Ectodermal cell (in vitro differentiated cells): ENCODE results near the gene ZNF613.
A peak's percentile ranks its signal among the peaks of the same experiment; 100 is the strongest.
"Not testable (repeated sequence)": the region's sequence is repeated elsewhere in the genome, so short reads cannot be mapped to it uniquely, and the experiment has no call there.

ENCODE experiments used
- H3K27ac ChIP-seq: 2 replicates; pipeline ENCODE4 v1.7.0; 2013; ENCODE audit warnings: mild to moderate bottlenecking, low read depth, low read length; ENCODE audit not compliant: insufficient read depth, poor library complexity, severe bottlenecking
- H3K27me3 ChIP-seq: 2 replicates; pipeline ENCODE4 v1.7.0; 2013; ENCODE audit warnings: mild to moderate bottlenecking, low read length; ENCODE audit not compliant: insufficient read depth, control insufficient read depth, poor library complexity, severe bottlenecking
- H3K36me3 ChIP-seq: one replicate; pipeline ENCODE4 v1.7.0; 2013; ENCODE audit warnings: low read length; ENCODE audit not compliant: control insufficient read depth, insufficient read depth
- H3K4me1 ChIP-seq: one replicate; pipeline ENCODE4 v1.7.0; 2013; ENCODE audit warnings: low read length; ENCODE audit not compliant: control insufficient read depth, insufficient read depth
- H3K4me3 ChIP-seq: 2 replicates; pipeline ENCODE4 v1.7.0; 2013; ENCODE audit warnings: low read depth, low read length, control low read depth; ENCODE audit not compliant: insufficient read depth
- H3K9me3 ChIP-seq: 2 replicates; pipeline ENCODE4 v1.7.0; 2013; ENCODE audit warnings: mild to moderate bottlenecking, low read length, moderate library complexity; ENCODE audit not compliant: control insufficient read depth
- WGBS, 2 experiments: methylation state at CpG; one replicate each; pipeline ENCODE4 v1.1.7; 2013; ENCODE audit warnings: missing lambda C conversion rate in 2 of 2; 5-methylcytosine and 5-hydroxymethylcytosine counted together

Gene ZNF613

GRCh38 chr19:51975787-51976186 is 48.5 kb downstream of the ZNF613 start:
- not testable (repeated sequence) for H3K27ac ChIP-seq, H3K4me1 ChIP-seq, H3K27me3 ChIP-seq, H3K4me3 ChIP-seq, H3K9me3 ChIP-seq
- H3K36me3 ChIP-seq, result peaks cover 29% of the 10 kb centered on the region
- WGBS, 2 experiments, result 94% methylated on average over 17 of the region's 17 CpGs

- Histone ChIP-seq H3K27me3 (no peaks in the 10 kb centered on the region), H3K9me3 (no peaks in the 10 kb centered on the region), H3K36me3 (peaks cover 19% of the 10 kb centered on the region), H3K27ac (no peak overlapping the region), H3K4me3 (no peak overlapping the region), H3K4me1 (no peaks in the 10 kb centered on the region)
- 95 to 97% methylated on average over 3 of the region's 3 CpGs for WGBS, 2 experiments
These were observed 49.6 kb downstream of the ZNF613 start for GRCh38 chr19:51976852-51977251.

GRCh38 chr19:51977346-51977745 is 50.1 kb downstream of the ZNF613 start:
- Histone ChIP-seq H3K4me3 (no peak overlapping the region), H3K27ac (no peak overlapping the region), H3K9me3 (no peaks in the 10 kb centered on the region), H3K27me3 (no peaks in the 10 kb centered on the region), H3K36me3 (peaks cover 14% of the 10 kb centered on the region), H3K4me1 (no peaks in the 10 kb centered on the region)
- WGBS, 2 experiments, result 93 to 96% methylated on average over 7 of the region's 7 CpGs

GRCh38 chr19:51978882-51979281 is 51.6 kb downstream of the ZNF613 start:
- Histone ChIP-seq H3K4me3 (no peak overlapping the region), H3K36me3 (peaks cover 5% of the 10 kb centered on the region), H3K27ac (no peak overlapping the region), H3K27me3 (no peaks in the 10 kb centered on the region), H3K4me1 (no peaks in the 10 kb centered on the region), H3K9me3 (no peaks in the 10 kb centered on the region)
- WGBS, 2 experiments, result 91 to 95% methylated on average over 4 of the region's 4 CpGs

GRCh38 chr19:51980116-51980736 is 53.0 kb downstream of the ZNF613 start:
- no peaks in the 10 kb centered on the region for H3K36me3 ChIP-seq
- no peaks in the 10 kb centered on the region for H3K27me3 ChIP-seq
- H3K27ac ChIP-seq, result no peak overlapping the region
- no peaks in the 10 kb centered on the region for H3K4me1 ChIP-seq
- 98 to 100% methylated on average over 6 of the region's 6 CpGs for WGBS, 2 experiments
- no peaks in the 10 kb centered on the region for H3K9me3 ChIP-seq
- no peak overlapping the region for H3K4me3 ChIP-seq

- not testable (repeated sequence) for H3K27ac ChIP-seq, H3K27me3 ChIP-seq, H3K9me3 ChIP-seq, H3K4me3 ChIP-seq, H3K36me3 ChIP-seq, H3K4me1 ChIP-seq
- WGBS, 2 experiments, result 90 to 93% methylated on average over 5 to 6 of the region's 6 CpGs
These were observed 53.7 kb downstream of the ZNF613 start for GRCh38 chr19:51980926-51981325.

- H3K4me1 ChIP-seq, result no peaks in the 10 kb centered on the region
- WGBS, 2 experiments, result 88 to 94% methylated on average over 4 of the region's 4 CpGs
- no peaks in the 10 kb centered on the region for H3K27me3 ChIP-seq
- no peaks in the 10 kb centered on the region for H3K36me3 ChIP-seq
- no peak overlapping the region for H3K4me3 ChIP-seq
- H3K9me3 ChIP-seq, result no peaks in the 10 kb centered on the region
- no peak overlapping the region for H3K27ac ChIP-seq
These were observed 56.1 kb downstream of the ZNF613 start for GRCh38 chr19:51983361-51983760.

GRCh38 chr19:51986309-51987291 is 59.3 kb downstream of the ZNF613 start, which contains the start of gene ZNF350:
TSS of gene ZNF350 (minus strand) at chr19:51986840. CDS start at chr19:51974360, 12,480 bp downstream.
- no peak within 1 kb of the TSS for H3K27ac ChIP-seq
- WGBS, 2 experiments, result 12 to 14% methylated on average over 33 of the region's 33 CpGs
- H3K9me3 ChIP-seq, result no peaks in the 10 kb centered on the region
- H3K4me3 ChIP-seq, result peak within 1 kb of the TSS; percentile 53
- no peaks in the 10 kb centered on the region for H3K36me3 ChIP-seq
- H3K4me1 ChIP-seq, result no peaks in the 10 kb centered on the region
- H3K27me3 ChIP-seq, result no peaks in the 10 kb centered on the region

- H3K4me1 ChIP-seq, result no peaks in the 10 kb centered on the region
- peaks cover 44% of the 10 kb centered on the region for H3K36me3 ChIP-seq
- WGBS, 2 experiments, result 95 to 96% methylated on average over 9 to 10 of the region's 10 CpGs
- no peaks in the 10 kb centered on the region for H3K27me3 ChIP-seq
- no peak overlapping the region for H3K27ac ChIP-seq
- peaks cover 9% of the 10 kb centered on the region for H3K9me3 ChIP-seq
- H3K4me3 ChIP-seq, result no peak overlapping the region
These were observed 66.2 kb downstream of the ZNF613 start for GRCh38 chr19:51993422-51993821.

GRCh38 chr19:51994048-51994644 is 66.9 kb downstream of the ZNF613 start:
- no peaks in the 10 kb centered on the region for H3K4me1 ChIP-seq
- H3K9me3 ChIP-seq, result peaks cover 9% of the 10 kb centered on the region
- no peaks in the 10 kb centered on the region for H3K27me3 ChIP-seq
- H3K27ac ChIP-seq, result no peak overlapping the region
- H3K4me3 ChIP-seq, result no peak overlapping the region
- H3K36me3 ChIP-seq, result peaks cover 48% of the 10 kb centered on the region
- WGBS, 2 experiments, result 95 to 97% methylated on average over 2 of the region's 2 CpGs
